Caco-2 (cell line): ENCODE data around the gene OR6B2. TPM values are rescaled to one million over a fixed set of nuclear protein-coding genes. Genes with fewer than 3 reads are reported as not detected.

Source experiments
- BruUV-seq: library from RNA; stranded (reverse); fragments of 400-500 nt; replicated peaks from 2 replicates; lab custom pipeline; 2021; lab: Mats Ljungman, UMichigan
- CTCF ChIA-PET: fragments of 300-600 bp; sonication (Branson Sonifier 250); formaldehyde crosslinking; loops from one replicate; lab custom pipeline; 2022; ENCODE audit warnings: antibody characterized with exemption; lab: Charles Lee
- POLR2A ChIA-PET: fragments of 300-600 bp; sonication (Branson Sonifier 250); formaldehyde crosslinking; loops from one replicate; lab custom pipeline; 2022; ENCODE audit warnings: antibody characterized with exemption; lab: Charles Lee
- DNase-seq, 2 experiments: peaks; one replicate each; pipeline versions ENCODE4 v3.0.0 to v3.0.0-alpha.2; 2020 to 2022
- H3K27me3 ChIP-seq: replicated peaks from 2 replicates; pipeline ENCODE4 v1.6.0; 2011; ENCODE audit warnings: low read length; ENCODE audit not compliant: control insufficient read depth, insufficient read depth
- H3K36me3 ChIP-seq: 2 replicates; pipeline ENCODE4 v1.5.1; 2011; ENCODE audit warnings: low read length; ENCODE audit not compliant: control insufficient read depth, insufficient read depth
- H3K4me1 ChIP-seq: fragments of 250-450 bp; sonication (Bioruptor Pico); 2 replicates; pipeline ENCODE4 v1.5.1; 2020; ENCODE audit warnings: mild to moderate bottlenecking
- H3K4me3 ChIP-seq: 2 replicates; pipeline ENCODE4 v1.5.1; 2011; ENCODE audit warnings: low read depth, mild to moderate bottlenecking, control low read depth, low read length
- H3K9me3 ChIP-seq: fragments of 250-450 bp; sonication (Bioruptor Pico); 2 replicates; pipeline ENCODE4 v1.5.1; 2020; ENCODE audit warnings: mild to moderate bottlenecking, moderate library complexity
- H3K27ac Mint-ChIP-seq: one replicate; pipeline ENCODE4 v1.8.0; 2022; ENCODE audit warnings: mixed read lengths; ENCODE audit not compliant: unreplicated experiment
- H3K27me3 Mint-ChIP-seq: one replicate; pipeline ENCODE4 v1.8.0; 2022; ENCODE audit warnings: mixed read lengths; ENCODE audit not compliant: insufficient read depth, unreplicated experiment
- H3K36me3 Mint-ChIP-seq: one replicate; pipeline ENCODE4 v1.8.0; 2022; ENCODE audit warnings: mild to moderate bottlenecking, mixed read lengths; ENCODE audit not compliant: insufficient read depth, unreplicated experiment
- H3K4me1 Mint-ChIP-seq: one replicate; pipeline ENCODE4 v1.8.0; 2022; ENCODE audit warnings: low read depth, mixed read lengths; ENCODE audit not compliant: unreplicated experiment
- H3K4me3 Mint-ChIP-seq: one replicate; pipeline ENCODE4 v1.8.0; 2022; ENCODE audit warnings: mild to moderate bottlenecking, moderate library complexity, mixed read lengths; ENCODE audit not compliant: unreplicated experiment
- H3K9me3 Mint-ChIP-seq: one replicate; pipeline ENCODE4 v1.8.0; 2022; ENCODE audit warnings: mixed read lengths; ENCODE audit not compliant: unreplicated experiment
- CTCF ChIP-seq, 2 experiments: fragments of 200-600 bp in 1 of 2; IDR thresholded peaks; 1 replicate in 1 of 2; 2 replicates in 1 of 2; pipeline versions ENCODE4 v1.5.1 to v1.8.0; 2011 to 2022; ENCODE audit warnings: antibody characterized with exemption in 1 of 2, control low read depth in 1 of 2, inconsistent platforms in 1 of 2, low read depth in 1 of 2, low read length in 1 of 2, mild to moderate bottlenecking in 1 of 2, moderate library complexity in 1 of 2; ENCODE audit not compliant: insufficient read depth in 1 of 2, severe bottlenecking in 1 of 2, unreplicated experiment in 1 of 2
- intact Hi-C: fragments of 100-400 bp; cut with micrococcal nuclease; formaldehyde crosslinking; loops from one replicate; pipeline ENCODE4 v1.10.0; 2022; ENCODE audit not compliant: unreplicated experiment
- total RNA-seq: library from RNA; stranded (reverse); gene quantifications from 2 replicates; pipeline ENCODE4 v1.2.3, GENCODE V29; 2022

Gene OR6B2
- total RNA-seq, 1 experiment from 2014 or later: not detected

GRCh38 chr2:240043279-240043989 lies 13.2 kb upstream of the OR6B2 start:
- TF ChIP-seq CTCF (IDR thresholded peaks at IDR 0.05; ENCODE audit: insufficient read depth in 1 of 2, low read depth in 1 of 2, low read length in 1 of 2, severe bottlenecking in 1 of 2, unreplicated experiment in 1 of 2): no peak
- Mint-ChIP-seq H3K4me3 (no peak overlapping the region), H3K4me1 (no peaks in the 10 kb centered on the region), H3K27me3 (peaks cover 29% of the 10 kb centered on the region), H3K9me3 (no peaks in the 10 kb centered on the region), H3K27ac (no peak overlapping the region), H3K36me3 (no peaks in the 10 kb centered on the region)
- ChIA-PET CTCF (interaction anchor here (0.5 to 0.6 kb wide), 2 partner anchors 30 to 398 kb away, joined by 3 read pairs; no protein-coding TSS in a partner anchor), POLR2A (interaction anchor here (0.8 kb wide), 1 partner anchor 12 kb away, joined by 16 read pairs; no protein-coding TSS in a partner anchor)
- H3K9me3 ChIP-seq: no peaks in the 10 kb centered on the region
- H3K4me1 ChIP-seq: no peaks in the 10 kb centered on the region
- intact Hi-C loops: no loop called here
- H3K27me3 ChIP-seq: peaks cover 1% of the 10 kb centered on the region; the same call in 1 of the 2 replicates
- H3K4me3 ChIP-seq: no peak overlapping the region
- no TSS peak for BruUV-seq
- no peaks in the 10 kb centered on the region for H3K36me3 ChIP-seq
- no peak for DNase-seq

- Histone ChIP-seq H3K36me3 (no peaks in the 10 kb centered on the region), H3K4me3 (no peak overlapping the region), H3K4me1 (no peaks in the 10 kb centered on the region), H3K9me3 (no peaks in the 10 kb centered on the region), H3K27me3 (no peaks in the 10 kb centered on the region)
- Mint-ChIP-seq H3K4me3 (no peak overlapping the region), H3K27me3 (peaks cover 26% of the 10 kb centered on the region), H3K9me3 (no peaks in the 10 kb centered on the region), H3K4me1 (no peaks in the 10 kb centered on the region), H3K27ac (no peak overlapping the region), H3K36me3 (no peaks in the 10 kb centered on the region)
- intact Hi-C loops: no loop called here
- no peak for DNase-seq
- BruUV-seq: no TSS peak
- POLR2A ChIA-PET: no interaction called here
- no peak for TF ChIP-seq CTCF (IDR thresholded peaks at IDR 0.05; ENCODE audit: insufficient read depth in 1 of 2, low read depth in 1 of 2, low read length in 1 of 2, severe bottlenecking in 1 of 2, unreplicated experiment in 1 of 2)
- CTCF ChIA-PET: no interaction called here
These were observed 12.5 kb upstream of the OR6B2 start for GRCh38 chr2:240042740-240043139.

GRCh38 chr2:240041363-240041762 lies 11.1 kb upstream of the OR6B2 start:
- no TSS peak for BruUV-seq
- no peaks in the 10 kb centered on the region for H3K9me3 ChIP-seq
- H3K36me3 ChIP-seq: no peaks in the 10 kb centered on the region
- no peaks in the 10 kb centered on the region for H3K4me1 ChIP-seq
- Mint-ChIP-seq H3K36me3 (no peaks in the 10 kb centered on the region), H3K27ac (no peak overlapping the region), H3K9me3 (no peaks in the 10 kb centered on the region), H3K4me1 (no peaks in the 10 kb centered on the region), H3K27me3 (peaks cover 23% of the 10 kb centered on the region), H3K4me3 (no peak overlapping the region)
- intact Hi-C loops: no loop called here
- DNase-seq: no peak
- H3K27me3 ChIP-seq: no peaks in the 10 kb centered on the region
- no peak for TF ChIP-seq CTCF (IDR thresholded peaks at IDR 0.05; ENCODE audit: insufficient read depth in 1 of 2, low read depth in 1 of 2, low read length in 1 of 2, severe bottlenecking in 1 of 2, unreplicated experiment in 1 of 2)
- H3K4me3 ChIP-seq: no peak overlapping the region
- ChIA-PET CTCF (no interaction called here), POLR2A (no interaction called here)
